Hindlimb muscle (tissue), 1 donor: ENCODE measurements around the gene OR5M10. TPM values are rescaled to one million over a fixed set of nuclear protein-coding genes. Genes with fewer than 3 reads are reported as not detected.
"Not testable (repeated sequence)": the region's sequence is repeated elsewhere in the genome, so short reads cannot be mapped to it uniquely, and the experiment has no call there.

ENCODE experiments used
- DNase-seq: peaks from one replicate; pipeline ENCODE4 v3.0.0-alpha.2; 2013
- polyA plus RNA-seq: library from polyadenylated mRNA; unstranded; fragments of 120-200 nt; gene quantifications from one replicate; pipeline ENCODE4 v1.2.1, GENCODE V29; 2013; ENCODE audit not compliant: insufficient read length

The OR5M10 gene
- not detected for polyA plus RNA-seq

- DNase-seq = no peak
Measured at GRCh38 chr11:56577621-56578020, at the start of gene OR5M10. TSS of gene OR5M10 (minus strand) at chr11:56577721. CDS start at chr11:56577721, 0 bp downstream.

- no peak for DNase-seq
Measured at GRCh38 chr11:56625946-56626345, 48.4 kb upstream of the OR5M10 start.

DNA sequence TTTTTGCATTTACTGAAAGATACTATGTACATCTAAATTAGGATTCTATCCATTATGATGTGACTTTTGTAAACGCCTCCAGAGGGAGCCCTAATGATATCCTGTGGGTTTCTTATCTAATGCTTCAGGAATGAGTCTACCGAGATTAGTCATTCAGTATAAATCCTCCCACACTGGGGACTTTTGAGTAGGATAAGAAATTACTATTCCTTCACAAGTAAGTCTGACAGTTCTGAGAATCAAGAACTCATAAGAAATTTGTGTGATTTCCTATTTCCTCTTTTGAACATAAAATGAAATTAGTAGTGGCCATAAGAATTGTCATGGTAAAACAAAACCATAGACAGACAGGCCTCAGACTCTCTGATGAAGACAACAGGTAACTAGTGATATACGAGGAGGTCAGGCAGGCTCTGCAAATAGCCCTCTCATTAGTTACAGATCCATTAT, 47.2 kb upstream of the OR5M10 start:
- DNase-seq = no peak

DNA sequence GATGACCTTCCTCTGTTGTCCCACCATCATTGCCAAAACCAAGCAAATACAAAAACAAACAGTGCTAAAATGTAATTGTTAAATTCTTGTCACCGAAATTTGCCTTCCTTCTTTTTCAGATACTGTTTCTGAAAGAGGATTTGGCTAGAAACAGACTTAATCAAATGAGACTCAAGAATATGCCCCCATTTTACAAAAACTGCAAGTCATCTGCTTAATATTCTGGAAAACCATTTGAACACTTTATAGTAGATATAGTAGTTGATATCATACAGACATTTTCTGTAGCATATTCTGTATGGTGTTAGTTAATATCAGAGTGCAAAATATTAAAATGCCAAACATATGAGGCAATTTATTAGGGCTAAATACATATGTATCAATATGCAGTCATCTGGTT, 33.7 kb upstream of the OR5M10 start:
- DNase-seq = no peak

DNA sequence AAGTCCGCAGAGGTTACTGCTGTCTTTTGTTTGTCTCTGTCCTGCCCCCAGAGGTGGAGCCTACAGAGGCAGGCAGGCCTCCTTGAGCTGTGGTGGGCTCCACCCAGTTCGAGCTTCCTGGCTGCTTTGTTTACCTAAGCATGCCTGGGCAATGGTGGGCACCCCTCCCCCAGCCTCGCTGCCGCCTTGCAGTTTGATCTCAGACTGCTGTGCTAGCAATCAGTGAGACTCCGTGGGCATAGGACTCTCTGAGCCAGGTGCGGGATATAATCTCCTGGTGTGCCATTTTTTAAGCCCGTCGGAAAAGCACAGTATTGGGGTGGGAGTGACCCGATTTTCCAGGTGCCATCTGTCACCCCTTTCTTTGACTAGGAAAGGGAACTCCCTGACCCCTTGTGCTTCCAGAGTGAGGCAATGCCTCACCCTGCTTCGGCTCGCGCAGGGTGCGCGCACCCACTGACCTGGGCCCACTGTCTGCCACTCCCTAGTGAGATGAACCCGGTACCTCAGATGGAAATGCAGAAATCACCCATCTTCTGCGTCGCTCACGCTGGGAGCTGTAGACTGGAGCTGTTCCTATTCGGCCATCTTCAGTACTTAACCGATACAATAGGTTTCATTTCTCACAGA, 14.7 kb upstream of the OR5M10 start:
- not testable (repeated sequence) for DNase-seq

- no peak for DNase-seq
Measured at GRCh38 chr11:56558574-56558973, 18.9 kb downstream of the OR5M10 start.

- DNase-seq = not testable (repeated sequence)
Measured at GRCh38 chr11:56554691-56555090, 22.8 kb downstream of the OR5M10 start.

GRCh38 chr11:56545531-56545930, 32.0 kb downstream of the OR5M10 start:
- no peak for DNase-seq

DNA sequence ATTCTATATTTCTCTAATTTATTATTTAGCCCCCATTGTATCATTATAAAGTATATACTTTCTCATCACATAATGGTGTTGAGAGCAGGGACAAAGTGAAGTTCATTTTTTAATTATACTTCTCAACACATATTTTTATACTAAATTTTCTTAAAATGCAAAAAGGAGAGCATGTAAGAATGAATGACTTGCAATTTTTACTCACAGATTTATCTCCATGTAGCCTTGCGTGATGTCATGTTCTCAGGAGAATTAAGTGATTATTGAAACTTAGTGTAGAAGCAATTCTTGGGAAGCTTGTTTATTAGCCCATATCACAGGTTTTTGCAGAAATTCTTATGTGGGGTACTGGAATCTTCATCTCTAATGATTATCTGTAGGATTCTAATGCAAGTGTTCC, 33.8 kb downstream of the OR5M10 start:
- DNase-seq = no peak

DNA sequence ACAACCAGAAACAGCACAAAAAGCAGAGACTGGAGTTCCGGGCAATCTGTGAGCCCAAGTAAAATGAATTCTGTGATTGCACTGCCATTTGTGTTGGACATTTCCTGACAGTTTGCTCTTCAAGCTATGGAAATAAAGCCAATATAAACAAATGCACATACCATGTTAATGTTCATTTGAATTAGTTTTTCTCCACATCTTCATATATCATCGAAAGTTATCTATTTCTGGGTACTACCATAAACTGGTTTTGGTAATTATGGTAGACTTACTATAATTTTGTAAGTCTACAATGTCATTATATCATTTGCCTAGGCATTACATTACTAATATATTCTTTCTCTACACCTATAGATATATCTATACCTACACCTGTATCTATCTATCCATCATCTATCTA, 34.4 kb downstream of the OR5M10 start, which contains the start of gene OR5M11:
TSS of gene OR5M11 (minus strand) at position 101 of the 400 bp plus-strand sequence. CDS start at position 101, 0 bp downstream.
- no peak for DNase-seq

GRCh38 chr11:56533054-56533740, 44.3 kb downstream of the OR5M10 start:
- DNase-seq = no peak

- no peak for DNase-seq
Measured at GRCh38 chr11:56531856-56532255, 45.7 kb downstream of the OR5M10 start.

Other genes with a start within 250 kb of the OR5M10 start
- not detected for gene OR8K1, start 231.7 kb downstream of the OR5M10 start, polyA plus RNA-seq
- gene OR8J1, start 223.4 kb downstream of the OR5M10 start, polyA plus RNA-seq = not detected
- not detected for gene OR8U1, start 202.1 kb downstream of the OR5M10 start, polyA plus RNA-seq
- not detected for gene OR5AL1, start 165.0 kb downstream of the OR5M10 start, polyA plus RNA-seq
- not detected for gene OR5M3, start 104.4 kb downstream of the OR5M10 start, polyA plus RNA-seq
- not detected for gene OR5M8, start 86.4 kb downstream of the OR5M10 start, polyA plus RNA-seq
- gene OR5M11, start 34.5 kb downstream of the OR5M10 start, polyA plus RNA-seq = not detected
- gene OR5M1, start 37.2 kb upstream of the OR5M10 start, polyA plus RNA-seq = not detected
- gene OR5AP2, start 64.7 kb upstream of the OR5M10 start, polyA plus RNA-seq = not detected
- not detected for gene OR5AR1, start 86.0 kb upstream of the OR5M10 start, polyA plus RNA-seq
- gene OR9G1, start 121.4 kb upstream of the OR5M10 start, polyA plus RNA-seq = not detected
- not detected for gene OR9G4, start 171.0 kb upstream of the OR5M10 start, polyA plus RNA-seq